Mesendoderm (in vitro differentiated cells): ENCODE results near the gene LEMD2.

Source experiments
- DNase-seq: peaks from one replicate; pipeline ENCODE4 v3.0.0; 2013
- H2AK5ac ChIP-seq: 2 replicates; pipeline ENCODE4 v1.6.1; 2013; ENCODE audit warnings: low read length, inconsistent platforms
- H2BK120ac ChIP-seq: 2 replicates; pipeline ENCODE4 v1.6.1; 2013; ENCODE audit warnings: low read depth, mild to moderate bottlenecking, low read length, moderate library complexity, mixed read lengths
- H2BK15ac ChIP-seq: replicated peaks from 2 replicates; pipeline ENCODE4 v1.6.1; 2013; ENCODE audit warnings: low read depth, mild to moderate bottlenecking, moderate library complexity
- H2BK5ac ChIP-seq: 2 replicates; pipeline ENCODE4 v1.6.1; 2013; ENCODE audit warnings: low read length, inconsistent platforms
- H3K18ac ChIP-seq: 2 replicates; pipeline ENCODE4 v1.6.1; 2013; ENCODE audit warnings: mild to moderate bottlenecking, low read length, mixed read lengths
- H3K23ac ChIP-seq: one replicate; pipeline ENCODE4 v1.6.1; 2013; ENCODE audit warnings: low read length
- H3K27ac ChIP-seq: 2 replicates; pipeline ENCODE4 v1.5.1; 2013; ENCODE audit warnings: low read depth, mild to moderate bottlenecking, inconsistent platforms, low read length, moderate library complexity
- H3K27me3 ChIP-seq: 2 replicates; pipeline ENCODE4 v1.6.1; 2013; ENCODE audit warnings: low read length, control low read depth, mild to moderate bottlenecking, inconsistent platforms; ENCODE audit not compliant: insufficient read depth, poor library complexity
- H3K36me3 ChIP-seq: 2 replicates; pipeline ENCODE4 v1.6.1; 2013; ENCODE audit warnings: low read length, inconsistent platforms; ENCODE audit not compliant: control insufficient read depth, insufficient read depth
- H3K4ac ChIP-seq: one replicate; pipeline ENCODE4 v1.6.1; 2013; ENCODE audit warnings: low read depth, mild to moderate bottlenecking, low read length, moderate library complexity
- H3K4me1 ChIP-seq: 2 replicates; pipeline ENCODE4 v1.6.1; 2013; ENCODE audit warnings: low read depth, low read length, inconsistent platforms; ENCODE audit not compliant: control insufficient read depth
- H3K4me2 ChIP-seq: 2 replicates; pipeline ENCODE4 v1.6.1; 2013; ENCODE audit warnings: low read length
- H3K4me3 ChIP-seq: 2 replicates; pipeline ENCODE4 v1.5.1; 2013; ENCODE audit warnings: mild to moderate bottlenecking, low read length
- H3K56ac ChIP-seq: one replicate; pipeline ENCODE4 v1.6.1; 2013; ENCODE audit warnings: low read length
- H3K79me1 ChIP-seq: 2 replicates; pipeline ENCODE4 v1.6.1; 2013; ENCODE audit warnings: low read length, inconsistent platforms
- H3K79me2 ChIP-seq: 2 replicates; pipeline ENCODE4 v1.6.1; 2013; ENCODE audit warnings: mild to moderate bottlenecking, low read length; ENCODE audit not compliant: control insufficient read depth, insufficient read depth
- H3K9ac ChIP-seq: 2 replicates; pipeline ENCODE4 v1.6.1; 2013; ENCODE audit warnings: low read length, inconsistent platforms
- H4K5ac ChIP-seq: one replicate; pipeline ENCODE4 v1.6.1; 2013; ENCODE audit warnings: low read length
- H4K8ac ChIP-seq: one replicate; pipeline ENCODE4 v1.6.1; 2013; ENCODE audit warnings: low read depth, mild to moderate bottlenecking, control low read depth, low read length, moderate library complexity
- WGBS: extraction: QIAGEN DNeasy Blood & Tissue Kit; methylation state at CpG from one replicate; pipeline ENCODE4 v1.1.7; 2013; ENCODE audit warnings: low lambda C conversion rate, missing lambda C conversion rate; ENCODE audit not compliant: insufficient coverage; ENCODE audit errors: extremely low coverage; 5-methylcytosine and 5-hydroxymethylcytosine counted together

LEMD2 gene

GRCh38 chr6:33827546-33828451, 38.9 kb upstream of the LEMD2 start:
- H2BK5ac ChIP-seq, result no peak overlapping the region
- peaks cover 11% of the 10 kb centered on the region for H3K4me1 ChIP-seq
- H3K56ac ChIP-seq, result peak overlapping the region; percentile 36
- no peak overlapping the region for H4K8ac ChIP-seq
- no peak for DNase-seq
- H2AK5ac ChIP-seq, result no peak overlapping the region
- H3K4me2 ChIP-seq, result no peak overlapping the region
- H3K36me3 ChIP-seq, result no peaks in the 10 kb centered on the region
- no peaks in the 10 kb centered on the region for H3K79me1 ChIP-seq
- no peak overlapping the region for H3K18ac ChIP-seq
- no peak overlapping the region for H2BK15ac ChIP-seq
- WGBS, result no CpG with 5 or more reads among the region's 14 CpGs
- no peaks in the 10 kb centered on the region for H3K79me2 ChIP-seq
- no peak overlapping the region for H3K4me3 ChIP-seq
- H3K23ac ChIP-seq, result no peak overlapping the region
- no peaks in the 10 kb centered on the region for H3K27me3 ChIP-seq
- H4K5ac ChIP-seq, result no peak overlapping the region
- H3K27ac ChIP-seq, result peak overlapping the region; percentile 87
- H3K9ac ChIP-seq, result peak overlapping the region; percentile 22
- H2BK120ac ChIP-seq, result no peak overlapping the region
- no peak overlapping the region for H3K4ac ChIP-seq

- no peaks in the 10 kb centered on the region for H3K79me1 ChIP-seq
- no peaks in the 10 kb centered on the region for H3K79me2 ChIP-seq
- H4K5ac ChIP-seq, result no peak overlapping the region
- H4K8ac ChIP-seq, result no peak overlapping the region
- H3K56ac ChIP-seq, result no peak overlapping the region
- no peak overlapping the region for H3K4me2 ChIP-seq
- H2BK120ac ChIP-seq, result no peak overlapping the region
- no peak overlapping the region for H3K4ac ChIP-seq
- no peak for DNase-seq
- no peak overlapping the region for H2AK5ac ChIP-seq
- no peak overlapping the region for H3K9ac ChIP-seq
- no peak overlapping the region for H3K4me3 ChIP-seq
- no peaks in the 10 kb centered on the region for H3K27me3 ChIP-seq
- no peak overlapping the region for H2BK5ac ChIP-seq
- no CpG with 5 or more reads among the region's 2 CpGs for WGBS
- no peak overlapping the region for H2BK15ac ChIP-seq
- H3K18ac ChIP-seq, result no peak overlapping the region
- no peak overlapping the region for H3K27ac ChIP-seq
- no peaks in the 10 kb centered on the region for H3K36me3 ChIP-seq
- H3K4me1 ChIP-seq, result peaks cover 11% of the 10 kb centered on the region
- H3K23ac ChIP-seq, result no peak overlapping the region
These were observed 37.6 kb upstream of the LEMD2 start for GRCh38 chr6:33826537-33826936.

GRCh38 chr6:33824461-33825154, 35.7 kb upstream of the LEMD2 start:
- DNase-seq, result peak; percentile 45
- Histone ChIP-seq H3K56ac (peak overlapping the region; percentile 62), H3K4ac (no peak overlapping the region), H3K79me2 (no peaks in the 10 kb centered on the region), H4K8ac (no peak overlapping the region), H3K27ac (no peak overlapping the region), H3K36me3 (no peaks in the 10 kb centered on the region), H3K4me3 (no peak overlapping the region), H2BK5ac (no peak overlapping the region), H2AK5ac (no peak overlapping the region), H3K23ac (no peak overlapping the region), H2BK120ac (no peak overlapping the region), H3K27me3 (no peaks in the 10 kb centered on the region), H3K18ac (no peak overlapping the region), H3K79me1 (no peaks in the 10 kb centered on the region), H3K9ac (no peak overlapping the region), H2BK15ac (no peak overlapping the region), H3K4me1 (peaks cover 11% of the 10 kb centered on the region), H4K5ac (no peak overlapping the region), H3K4me2 (no peak overlapping the region)
- no CpG with 5 or more reads among the region's 15 CpGs for WGBS

GRCh38 chr6:33823806-33824205, 34.9 kb upstream of the LEMD2 start:
- no peaks in the 10 kb centered on the region for H3K36me3 ChIP-seq
- H3K9ac ChIP-seq, result no peak overlapping the region
- H3K23ac ChIP-seq, result no peak overlapping the region
- no peak overlapping the region for H3K18ac ChIP-seq
- no peak overlapping the region for H4K5ac ChIP-seq
- no peak overlapping the region for H3K27ac ChIP-seq
- no peak overlapping the region for H2BK15ac ChIP-seq
- H2BK120ac ChIP-seq, result no peak overlapping the region
- no peak overlapping the region for H3K4ac ChIP-seq
- H3K4me1 ChIP-seq, result peaks cover 11% of the 10 kb centered on the region
- H4K8ac ChIP-seq, result no peak overlapping the region
- DNase-seq, result no peak
- H3K4me2 ChIP-seq, result no peak overlapping the region
- H3K56ac ChIP-seq, result no peak overlapping the region
- H2AK5ac ChIP-seq, result no peak overlapping the region
- no CpG with 5 or more reads among the region's 2 CpGs for whole genome bisulfite sequencing
- no peaks in the 10 kb centered on the region for H3K79me1 ChIP-seq
- H3K79me2 ChIP-seq, result no peaks in the 10 kb centered on the region
- H2BK5ac ChIP-seq, result no peak overlapping the region
- no peak overlapping the region for H3K4me3 ChIP-seq
- no peaks in the 10 kb centered on the region for H3K27me3 ChIP-seq

GRCh38 chr6:33822575-33823395, 33.9 kb upstream of the LEMD2 start:
- Histone ChIP-seq H4K8ac (no peak overlapping the region), H3K56ac (peak overlapping the region; percentile 57), H3K79me1 (no peaks in the 10 kb centered on the region), H2AK5ac (no peak overlapping the region), H2BK15ac (no peak overlapping the region), H2BK5ac (no peak overlapping the region), H3K4me2 (no peak overlapping the region), H3K23ac (no peak overlapping the region), H3K9ac (no peak overlapping the region), H4K5ac (no peak overlapping the region), H3K4me1 (peaks cover under 1% of the 10 kb centered on the region), H2BK120ac (no peak overlapping the region), H3K4ac (no peak overlapping the region), H3K27ac (no peak overlapping the region), H3K18ac (no peak overlapping the region), H3K4me3 (no peak overlapping the region), H3K79me2 (no peaks in the 10 kb centered on the region), H3K27me3 (no peaks in the 10 kb centered on the region), H3K36me3 (no peaks in the 10 kb centered on the region)
- peak; percentile 88 for DNase-seq
- WGBS, result no CpG with 5 or more reads among the region's 10 CpGs
